ENCODE results near the gene DSPP.

DSPP gene

DNA sequence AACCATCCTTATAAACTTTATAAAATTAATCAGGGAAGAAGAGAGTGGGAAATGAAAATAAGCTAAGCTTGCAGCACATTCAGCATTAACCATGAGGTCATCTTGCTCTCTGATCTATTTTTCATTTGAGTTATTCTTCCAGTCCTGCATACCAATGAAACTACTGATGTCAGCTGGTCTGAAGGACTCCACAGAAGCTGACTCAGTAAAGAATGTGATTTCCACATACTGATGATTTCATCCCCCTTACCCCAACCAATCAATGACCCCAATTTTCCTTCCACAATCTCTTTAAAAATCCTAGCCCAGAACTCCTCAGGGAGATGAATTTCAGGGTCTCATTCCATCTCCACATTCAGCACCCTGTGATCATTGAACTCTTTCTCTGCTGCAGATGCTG, 18.8 kb upstream of the DSPP start:
- peak; percentile 95 for ATAC-seq
- TF ChIP-seq, protein P1, sequence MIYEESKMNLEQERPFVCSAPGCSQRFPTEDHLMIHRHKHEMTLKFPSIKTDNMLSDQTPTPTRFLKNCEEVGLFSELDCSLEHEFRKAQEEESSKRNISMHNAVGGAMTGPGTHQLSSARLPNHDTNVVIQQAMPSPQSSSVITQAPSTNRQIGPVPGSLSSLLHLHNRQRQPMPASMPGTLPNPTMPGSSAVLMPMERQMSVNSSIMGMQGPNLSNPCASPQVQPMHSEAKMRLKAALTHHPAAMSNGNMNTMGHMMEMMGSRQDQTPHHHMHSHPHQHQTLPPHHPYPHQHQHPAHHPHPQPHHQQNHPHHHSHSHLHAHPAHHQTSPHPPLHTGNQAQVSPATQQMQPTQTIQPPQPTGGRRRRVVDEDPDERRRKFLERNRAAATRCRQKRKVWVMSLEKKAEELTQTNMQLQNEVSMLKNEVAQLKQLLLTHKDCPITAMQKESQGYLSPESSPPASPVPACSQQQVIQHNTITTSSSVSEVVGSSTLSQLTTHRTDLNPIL (CRISPR knock-in tag; IDR thresholded peaks at IDR 0.05; ENCODE audit: low read depth), result peak; percentile 73
- no peak for TF ChIP-seq RARB (CRISPR knock-in tag; IDR thresholded peaks at IDR 0.05)

- TF ChIP-seq TSHZ2 (CRISPR knock-in tag; IDR thresholded peaks at IDR 0.05) (no peak), TCF4 (CRISPR knock-in tag; IDR thresholded peaks at IDR 0.05; ENCODE audit: borderline replicate concordance) (no peak), CSDC2 (CRISPR knock-in tag; IDR thresholded peaks at IDR 0.05) (no peak), SNAI2 (CRISPR knock-in tag; IDR thresholded peaks at IDR 0.05) (no peak)
- ATAC-seq, result no peak
These were observed 16.2 kb upstream of the DSPP start for GRCh38 chr4:87592124-87592523.

DNA sequence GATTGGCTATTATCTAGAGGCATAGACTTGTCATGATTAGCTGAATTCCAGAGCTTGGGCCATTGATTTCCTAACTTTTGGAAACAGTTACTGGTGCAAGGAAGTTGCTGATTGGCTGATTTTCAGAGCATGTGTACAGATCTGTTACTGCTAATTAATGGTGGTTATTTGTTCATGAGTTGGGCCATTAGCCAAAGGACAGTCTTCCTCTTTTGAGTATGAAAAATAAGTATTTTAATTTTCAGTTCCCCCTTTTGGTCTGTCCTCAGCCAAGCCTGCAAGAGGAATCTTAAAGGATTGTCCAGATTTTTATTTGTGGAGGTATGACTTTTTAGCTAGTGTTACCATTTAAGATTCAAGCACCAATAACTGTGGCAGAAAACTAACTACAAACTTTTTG, 7.0 kb upstream of the DSPP start:
- no peak for ATAC-seq
- TF ChIP-seq GLIS3 (CRISPR knock-in tag; IDR thresholded peaks at IDR 0.05) (no peak), CSDC2 (CRISPR knock-in tag; IDR thresholded peaks at IDR 0.05) (no peak), TOX (CRISPR knock-in tag; IDR thresholded peaks at IDR 0.05; ENCODE audit: borderline replicate concordance) (no peak), ZNF70 (CRISPR knock-in tag; IDR thresholded peaks at IDR 0.05) (no peak), RARB (CRISPR knock-in tag; IDR thresholded peaks at IDR 0.05) (no peak), TSHZ2 (CRISPR knock-in tag; IDR thresholded peaks at IDR 0.05) (no peak), ARNTL (CRISPR knock-in tag; IDR thresholded peaks at IDR 0.05; ENCODE audit: borderline replicate concordance, low read depth) (no peak)

DNA sequence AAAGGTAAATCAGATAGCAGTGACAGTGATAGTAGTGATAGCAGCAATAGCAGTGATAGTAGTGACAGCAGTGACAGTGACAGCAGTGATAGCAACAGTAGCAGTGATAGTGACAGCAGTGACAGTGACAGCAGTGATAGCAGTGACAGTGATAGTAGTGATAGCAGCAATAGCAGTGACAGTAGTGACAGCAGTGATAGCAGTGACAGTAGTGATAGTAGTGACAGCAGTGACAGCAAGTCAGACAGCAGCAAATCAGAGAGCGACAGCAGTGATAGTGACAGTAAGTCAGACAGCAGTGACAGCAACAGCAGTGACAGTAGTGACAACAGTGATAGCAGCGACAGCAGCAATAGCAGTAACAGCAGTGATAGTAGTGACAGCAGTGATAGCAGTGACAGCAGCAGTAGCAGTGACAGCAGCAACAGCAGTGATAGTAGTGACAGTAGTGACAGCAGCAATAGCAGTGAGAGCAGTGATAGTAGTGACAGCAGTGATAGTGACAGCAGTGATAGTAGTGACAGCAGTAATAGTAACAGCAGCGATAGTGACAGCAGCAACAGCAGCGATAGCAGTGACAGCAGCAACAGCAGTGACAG, 6.1 kb downstream of the DSPP start:
- TF ChIP-seq CSDC2 (CRISPR knock-in tag; IDR thresholded peaks at IDR 0.05) (no peak), SNAI2 (CRISPR knock-in tag; IDR thresholded peaks at IDR 0.05) (no peak), RARB (CRISPR knock-in tag; IDR thresholded peaks at IDR 0.05) (no peak), TSHZ2 (CRISPR knock-in tag; IDR thresholded peaks at IDR 0.05) (no peak), TCF4 (CRISPR knock-in tag; IDR thresholded peaks at IDR 0.05; ENCODE audit: borderline replicate concordance) (no peak), BACH2 (CRISPR knock-in tag; IDR thresholded peaks at IDR 0.05; ENCODE audit: borderline replicate concordance) (no peak), ESRRG (CRISPR knock-in tag; IDR thresholded peaks at IDR 0.05) (no peak), TOX (CRISPR knock-in tag; IDR thresholded peaks at IDR 0.05; ENCODE audit: borderline replicate concordance) (no peak), ARNTL (CRISPR knock-in tag; IDR thresholded peaks at IDR 0.05; ENCODE audit: borderline replicate concordance, low read depth) (no peak)
- no peak for ATAC-seq

- no peak for ATAC-seq
- TF ChIP-seq OSR1 (CRISPR knock-in tag; IDR thresholded peaks at IDR 0.05) (no peak), BACH2 (CRISPR knock-in tag; IDR thresholded peaks at IDR 0.05; ENCODE audit: borderline replicate concordance) (no peak), ZNF565 (CRISPR knock-in tag; conservative IDR thresholded peaks at IDR 0.05; ENCODE audit: low read depth) (no peak), TOX (CRISPR knock-in tag; IDR thresholded peaks at IDR 0.05; ENCODE audit: borderline replicate concordance) (no peak), RARB (CRISPR knock-in tag; IDR thresholded peaks at IDR 0.05) (no peak), ZFP3 (CRISPR knock-in tag; IDR thresholded peaks at IDR 0.05) (no peak), SNAI2 (CRISPR knock-in tag; IDR thresholded peaks at IDR 0.05) (no peak), ESRRG (CRISPR knock-in tag; IDR thresholded peaks at IDR 0.05) (no peak), TCF4 (CRISPR knock-in tag; IDR thresholded peaks at IDR 0.05; ENCODE audit: borderline replicate concordance) (no peak), ARNTL (CRISPR knock-in tag; IDR thresholded peaks at IDR 0.05; ENCODE audit: borderline replicate concordance, low read depth) (no peak), GLIS3 (CRISPR knock-in tag; IDR thresholded peaks at IDR 0.05) (no peak), PPARA (CRISPR knock-in tag; IDR thresholded peaks at IDR 0.05; ENCODE audit: borderline replicate concordance) (no peak), ZNF8 (CRISPR knock-in tag; IDR thresholded peaks at IDR 0.05) (no peak), ZC3H10 (CRISPR knock-in tag; IDR thresholded peaks at IDR 0.05) (no peak)
- TF ChIP-seq, protein P1 (CRISPR knock-in tag; IDR thresholded peaks at IDR 0.05; ENCODE audit: low read depth), result no peak
- TF ChIP-seq, protein P2, sequence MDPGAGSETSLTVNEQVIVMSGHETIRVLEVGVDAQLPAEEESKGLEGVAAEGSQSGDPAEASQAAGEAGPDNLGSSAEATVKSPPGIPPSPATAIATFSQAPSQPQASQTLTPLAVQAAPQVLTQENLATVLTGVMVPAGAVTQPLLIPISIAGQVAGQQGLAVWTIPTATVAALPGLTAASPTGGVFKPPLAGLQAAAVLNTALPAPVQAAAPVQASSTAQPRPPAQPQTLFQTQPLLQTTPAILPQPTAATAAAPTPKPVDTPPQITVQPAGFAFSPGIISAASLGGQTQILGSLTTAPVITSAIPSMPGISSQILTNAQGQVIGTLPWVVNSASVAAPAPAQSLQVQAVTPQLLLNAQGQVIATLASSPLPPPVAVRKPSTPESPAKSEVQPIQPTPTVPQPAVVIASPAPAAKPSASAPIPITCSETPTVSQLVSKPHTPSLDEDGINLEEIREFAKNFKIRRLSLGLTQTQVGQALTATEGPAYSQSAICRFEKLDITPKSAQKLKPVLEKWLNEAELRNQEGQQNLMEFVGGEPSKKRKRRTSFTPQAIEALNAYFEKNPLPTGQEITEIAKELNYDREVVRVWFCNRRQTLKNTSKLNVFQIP (CRISPR knock-in tag; IDR thresholded peaks at IDR 0.05; ENCODE audit: borderline replicate concordance, low read depth), result no peak
These were observed 7.9 kb downstream of the DSPP start for GRCh38 chr4:87616268-87616667.

All from SK-N-SH treated with all-trans-retinoic acid at 6 μM for 48 hours (cell line).